Naive B cell (primary cell): Measurements from ENCODE around the gene HSD17B11. TPM values are rescaled to one million over a fixed set of nuclear protein-coding genes. Genes with fewer than 3 reads are reported as not detected.
A peak's percentile ranks its signal among the peaks of the same experiment; 100 is the strongest.
"Not testable (repeated sequence)": the region's sequence is repeated elsewhere in the genome, so short reads cannot be mapped to it uniquely, and the experiment has no call there.

Experiments
- ATAC-seq, 2 donors: fragments of 150-1000 bp; cut with Tn5 transposase; 2 replicates each; pipeline ENCODE4 v1.10.0; 2021; ENCODE audit warnings: low read depth in 2 of 2, mild to moderate bottlenecking in 2 of 2, moderate library complexity in 2 of 2
- DNase-seq: peaks from one replicate; pipeline ENCODE4 v3.0.0; 2022
- H3K27ac Mint-ChIP-seq, 6 donors: one replicate each; pipeline ENCODE4 v1.8.0; 2020 to 2022; ENCODE audit warnings: mild to moderate bottlenecking in 6 of 6, mixed read lengths in 6 of 6, moderate library complexity in 5 of 6, inconsistent platforms in 2 of 6
- H3K27me3 Mint-ChIP-seq, 3 donors: one replicate each; pipeline ENCODE4 v1.8.0; 2021 to 2022; ENCODE audit warnings: mixed read lengths in 3 of 3, mild to moderate bottlenecking in 1 of 3
- H3K36me3 Mint-ChIP-seq, 2 donors: one replicate each; pipeline ENCODE4 v1.8.0; 2020 to 2022; ENCODE audit warnings: mixed read lengths in 2 of 2, inconsistent platforms in 1 of 2, mild to moderate bottlenecking in 1 of 2
- H3K4me1 Mint-ChIP-seq, 3 donors: one replicate each; pipeline ENCODE4 v1.8.0; 2020 to 2022; ENCODE audit warnings: mixed read lengths in 3 of 3, inconsistent platforms in 1 of 3, mild to moderate bottlenecking in 1 of 3, moderate library complexity in 1 of 3
- H3K4me3 Mint-ChIP-seq, 8 donors: one replicate each; pipeline ENCODE4 v1.8.0; 2020 to 2022; ENCODE audit warnings: mild to moderate bottlenecking in 8 of 8, mixed read lengths in 8 of 8, moderate library complexity in 8 of 8, inconsistent platforms in 2 of 8
- H3K9me3 Mint-ChIP-seq, 7 donors: one replicate each; pipeline ENCODE4 v1.8.0; 2020 to 2022; ENCODE audit warnings: mixed read lengths in 7 of 7, mild to moderate bottlenecking in 5 of 7, inconsistent platforms in 2 of 7, moderate library complexity in 1 of 7
- polyA plus RNA-seq, 6 donors: library from polyadenylated mRNA; unstranded; fragments of 300-500 nt; fragmentation: Illumina TruSeq; gene quantifications; one replicate each; pipeline ENCODE4 v1.2.3, GENCODE V29; 2021; ENCODE audit warnings: low read depth in 6 of 6

The HSD17B11 gene
- polyA plus RNA-seq, 6 donors from 2014 or later = 67.9 to 116 (median 107) TPM

- Mint-ChIP-seq H3K27me3 (no peaks in the 10 kb centered on the region), H3K4me1 (peaks cover 4 to 9% (median 4%) of the 10 kb centered on the region in 3 donors), H3K4me3 (no peak overlapping the region), H3K27ac (peak overlapping the region in 1 of 6 donors; percentile 26), H3K36me3 (peaks cover 14 to 17% of the 10 kb centered on the region in 2 donors), H3K9me3 (no peaks in the 10 kb centered on the region)
- no peak for DNase-seq
- ATAC-seq = no peak
Measured at GRCh38 chr4:87370068-87370467, 20.9 kb downstream of the HSD17B11 start.

- Mint-ChIP-seq H3K4me1 (peaks cover 4 to 9% (median 4%) of the 10 kb centered on the region in 3 donors), H3K4me3 (no peak overlapping the region), H3K27me3 (no peaks in the 10 kb centered on the region), H3K36me3 (peaks cover 30 to 34% of the 10 kb centered on the region in 2 donors), H3K27ac (no peak overlapping the region), H3K9me3 (no peaks in the 10 kb centered on the region)
- DNase-seq (no peak), ATAC-seq (no peak)
Measured at GRCh38 chr4:87366521-87367162, 24.3 kb downstream of the HSD17B11 start.

- Mint-ChIP-seq H3K9me3 (no peaks in the 10 kb centered on the region), H3K36me3 (peaks cover 22 to 28% of the 10 kb centered on the region in 2 donors), H3K4me3 (no peak overlapping the region), H3K4me1 (peaks cover 4 to 7% (median 4%) of the 10 kb centered on the region in 3 donors), H3K27ac (peak overlapping the region in 2 of 6 donors; percentile 27 to 54), H3K27me3 (no peaks in the 10 kb centered on the region)
- no peak for DNase-seq
- no peak for ATAC-seq
Measured at GRCh38 chr4:87365348-87365747, 25.6 kb downstream of the HSD17B11 start.

- Mint-ChIP-seq H3K27ac (peak overlapping the region in 1 of 6 donors; percentile 56), H3K4me3 (no peak overlapping the region), H3K36me3 (peaks cover 21 to 32% of the 10 kb centered on the region in 2 donors), H3K4me1 (no peaks in the 10 kb centered on the region), H3K9me3 (no peaks in the 10 kb centered on the region), H3K27me3 (no peaks in the 10 kb centered on the region)
- no peak for ATAC-seq
- DNase-seq = no peak
Measured at GRCh38 chr4:87363552-87363951, 27.4 kb downstream of the HSD17B11 start.

- DNase-seq = no peak
- peaks cover 15 to 25% of the 10 kb centered on the region in 2 donors for H3K36me3 Mint-ChIP-seq
- no peak for ATAC-seq
- no peak overlapping the region for H3K27ac Mint-ChIP-seq
- no peaks in the 10 kb centered on the region for H3K27me3 Mint-ChIP-seq
- no peaks in the 10 kb centered on the region for H3K4me1 Mint-ChIP-seq
- H3K9me3 Mint-ChIP-seq = no peaks in the 10 kb centered on the region
- H3K4me3 Mint-ChIP-seq = no peak overlapping the region
Measured at GRCh38 chr4:87360338-87360935, 30.6 kb downstream of the HSD17B11 start.

- peaks cover 13 to 22% of the 10 kb centered on the region in 2 donors for H3K36me3 Mint-ChIP-seq
Measured at GRCh38 chr4:87359258-87359657, 31.7 kb downstream of the HSD17B11 start.

GRCh38 chr4:87356832-87357526, 34.0 kb downstream of the HSD17B11 start:
- no peaks in the 10 kb centered on the region for H3K4me1 Mint-ChIP-seq
- H3K36me3 Mint-ChIP-seq = peaks cover 7 to 9% of the 10 kb centered on the region in 2 donors
- peak overlapping the region; percentile 2 to 86 (median 48) for H3K27ac Mint-ChIP-seq
- no peak for DNase-seq
- H3K4me3 Mint-ChIP-seq = no peak overlapping the region
- ATAC-seq = no peak
- H3K9me3 Mint-ChIP-seq = no peaks in the 10 kb centered on the region
- H3K27me3 Mint-ChIP-seq = no peaks in the 10 kb centered on the region

More at GRCh38 chr4:87359258-87359657, 31.7 kb downstream of the HSD17B11 start:
- H3K27me3 Mint-ChIP-seq = no peaks in the 10 kb centered on the region
- H3K9me3 Mint-ChIP-seq = no peaks in the 10 kb centered on the region
- no peak overlapping the region for H3K4me3 Mint-ChIP-seq
- no peaks in the 10 kb centered on the region for H3K4me1 Mint-ChIP-seq
- ATAC-seq = no peak
- DNase-seq = no peak
- no peak overlapping the region for H3K27ac Mint-ChIP-seq

- DNase-seq (no peak), ATAC-seq (no peak)
- Mint-ChIP-seq H3K4me3 (no peak overlapping the region), H3K9me3 (no peaks in the 10 kb centered on the region), H3K27ac (peak overlapping the region in 3 of 6 donors; percentile 47 to 74 (median 58)), H3K4me1 (no peaks in the 10 kb centered on the region), H3K27me3 (no peaks in the 10 kb centered on the region), H3K36me3 (peaks cover 7 to 9% of the 10 kb centered on the region in 2 donors)
Measured at GRCh38 chr4:87354168-87355102, 36.6 kb downstream of the HSD17B11 start.

- no peaks in the 10 kb centered on the region for H3K27me3 Mint-ChIP-seq
- ATAC-seq (no peak), DNase-seq (no peak)
- H3K4me3 Mint-ChIP-seq = no peak overlapping the region
- no peaks in the 10 kb centered on the region for H3K4me1 Mint-ChIP-seq
- H3K27ac Mint-ChIP-seq = peak overlapping the region in 1 of 6 donors; percentile 22
- no peaks in the 10 kb centered on the region for H3K9me3 Mint-ChIP-seq
- peaks cover 5 to 7% of the 10 kb centered on the region in 2 donors for H3K36me3 Mint-ChIP-seq
Measured at GRCh38 chr4:87353592-87353991, 37.4 kb downstream of the HSD17B11 start.

GRCh38 chr4:87345139-87345538, 45.8 kb downstream of the HSD17B11 start:
- Mint-ChIP-seq H3K36me3 (peaks cover 25 to 34% of the 10 kb centered on the region in 2 donors), H3K4me3 (no peak overlapping the region), H3K4me1 (no peaks in the 10 kb centered on the region)

GRCh38 chr4:87342872-87343271, 48.1 kb downstream of the HSD17B11 start:
- Mint-ChIP-seq H3K4me1 (peaks cover 0 to 3% (median 0%) of the 10 kb centered on the region in 3 donors), H3K9me3 (peaks cover 0 to 22% (median 13%) of the 10 kb centered on the region in 7 donors), H3K4me3 (no peak overlapping the region), H3K36me3 (peaks cover 40 to 56% of the 10 kb centered on the region in 2 donors), H3K27me3 (no peaks in the 10 kb centered on the region), H3K27ac (no peak overlapping the region)
- no peak for ATAC-seq
- no peak for DNase-seq

More at GRCh38 chr4:87345139-87345538, 45.8 kb downstream of the HSD17B11 start:
- Mint-ChIP-seq H3K9me3 (peaks cover 0 to 22% (median 13%) of the 10 kb centered on the region in 7 donors), H3K27me3 (no peaks in the 10 kb centered on the region), H3K27ac (peak overlapping the region in 2 of 6 donors; percentile 42 to 85)
- DNase-seq = no peak
- ATAC-seq = no peak

GRCh38 chr4:87341954-87342635, 48.9 kb downstream of the HSD17B11 start:
- H3K9me3 Mint-ChIP-seq = peaks cover 0 to 25% (median 13%) of the 10 kb centered on the region in 7 donors
- not testable (repeated sequence) for H3K27me3 Mint-ChIP-seq, ATAC-seq, H3K4me3 Mint-ChIP-seq, H3K4me1 Mint-ChIP-seq, DNase-seq, H3K27ac Mint-ChIP-seq
- peaks cover 44 to 62% of the 10 kb centered on the region in 2 donors for H3K36me3 Mint-ChIP-seq
